SK-N-SH treated with all-trans-retinoic acid at 6 μM for 48 hours (cell line): ENCODE data around the gene C1GALT1.

Experiments used
- ATAC-seq: fragments of 200-7000 bp; cut with Tn5 transposase; 3 replicates; pipeline ENCODE4 v1.9.1; 2020; ENCODE audit warnings: mild to moderate bottlenecking, moderate library complexity
- ARNTL ChIP-seq: fragments of 450-650 bp; formaldehyde crosslinking; IDR thresholded peaks from 2 replicates; pipeline ENCODE4 v1.5.0; 2020; ENCODE audit warnings: low read depth, mild to moderate bottlenecking, moderate library complexity, borderline replicate concordance
- BACH2 ChIP-seq: fragments of 250-450 bp; sonication (Bioruptor Pico); IDR thresholded peaks from 2 replicates; pipeline ENCODE4 v1.9.0; 2021; ENCODE audit warnings: mild to moderate bottlenecking, borderline replicate concordance
- CREB5 ChIP-seq: fragments of 250-450 bp; sonication (Bioruptor Pico); IDR thresholded peaks from 2 replicates; pipeline ENCODE4 v1.5.1; 2020; ENCODE audit warnings: low read depth, mild to moderate bottlenecking, moderate library complexity
- CSDC2 ChIP-seq: fragments of 250-450 bp; sonication (Bioruptor Pico); IDR thresholded peaks from 2 replicates; pipeline ENCODE4 v1.5.0; 2020; ENCODE audit warnings: mild to moderate bottlenecking, moderate library complexity
- CSRNP3 ChIP-seq: fragments of 250-450 bp; sonication (Bioruptor Pico); IDR thresholded peaks from 2 replicates; pipeline ENCODE4 v1.5.1; 2021; ENCODE audit warnings: mild to moderate bottlenecking, moderate library complexity
- ESRRG ChIP-seq: fragments of 250-450 bp; sonication (Bioruptor Pico); IDR thresholded peaks from 2 replicates; pipeline ENCODE4 v1.6.1; 2021; ENCODE audit warnings: mild to moderate bottlenecking
- GLIS3 ChIP-seq: fragments of 250-450 bp; sonication (Bioruptor Pico); IDR thresholded peaks from 2 replicates; pipeline ENCODE4 v1.5.0; 2020; ENCODE audit warnings: mild to moderate bottlenecking, moderate library complexity
- PATZ1 ChIP-seq: fragments of 250-450 bp; sonication (Bioruptor Pico); IDR thresholded peaks from 2 replicates; pipeline ENCODE4 v1.8.0; 2020; ENCODE audit warnings: mild to moderate bottlenecking, moderate library complexity, borderline replicate concordance
- PPARA ChIP-seq: fragments of 250-450 bp; sonication (Bioruptor Pico); IDR thresholded peaks from 2 replicates; pipeline ENCODE4 v1.5.0; 2020; ENCODE audit warnings: mild to moderate bottlenecking, borderline replicate concordance
- SNAI2 ChIP-seq: fragments of 250-450 bp; sonication (Bioruptor Pico); IDR thresholded peaks from 2 replicates; pipeline ENCODE4 v1.5.0; 2020; ENCODE audit warnings: mild to moderate bottlenecking, moderate library complexity
- TCF4 ChIP-seq: fragments of 250-450 bp; sonication (Bioruptor Pico); IDR thresholded peaks from 2 replicates; pipeline ENCODE4 v1.8.0; 2021; ENCODE audit warnings: mild to moderate bottlenecking, moderate library complexity, borderline replicate concordance
- TOX ChIP-seq: fragments of 250-450 bp; sonication (Bioruptor Pico); IDR thresholded peaks from 2 replicates; pipeline ENCODE4 v1.8.0; 2021; ENCODE audit warnings: mild to moderate bottlenecking, moderate library complexity, borderline replicate concordance
- TSHZ2 ChIP-seq: fragments of 250-450 bp; sonication (Bioruptor Pico); IDR thresholded peaks from 2 replicates; pipeline ENCODE4 v1.5.0; 2020; ENCODE audit warnings: mild to moderate bottlenecking, moderate library complexity
- ZC3H10 ChIP-seq: fragments of 250-450 bp; sonication (Bioruptor Pico); IDR thresholded peaks from 2 replicates; pipeline ENCODE4 v1.5.1; 2021; ENCODE audit warnings: mild to moderate bottlenecking, moderate library complexity
- ZFP3 ChIP-seq: fragments of 250-450 bp; sonication (Bioruptor Pico); IDR thresholded peaks from 2 replicates; pipeline ENCODE4 v1.5.0; 2020; ENCODE audit warnings: mild to moderate bottlenecking, moderate library complexity
- ZFP30 ChIP-seq: fragments of 450-650 bp; formaldehyde crosslinking; IDR thresholded peaks from 2 replicates; pipeline ENCODE4 v1.5.0; 2022; ENCODE audit warnings: mild to moderate bottlenecking, moderate library complexity
- ZNF70 ChIP-seq: fragments of 450-650 bp; formaldehyde crosslinking; IDR thresholded peaks from 2 replicates; pipeline ENCODE4 v1.5.0; 2020; ENCODE audit warnings: mild to moderate bottlenecking, moderate library complexity
- ZNF8 ChIP-seq: fragments of 450-650 bp; formaldehyde crosslinking; IDR thresholded peaks from 2 replicates; pipeline ENCODE4 v1.5.0; 2020; ENCODE audit warnings: mild to moderate bottlenecking, moderate library complexity
- TF ChIP-seq, protein P1 (sequence below): fragments of 250-450 bp; sonication (Bioruptor Pico); IDR thresholded peaks from 2 replicates; pipeline ENCODE4 v1.8.0; 2021; ENCODE audit warnings: low read depth, mild to moderate bottlenecking, moderate library complexity, borderline replicate concordance

Gene C1GALT1

GRCh38 chr7:7159063-7159658 lies 23.2 kb upstream of the C1GALT1 start:
- TF ChIP-seq CREB5, result no peak
- TF ChIP-seq PPARA (CRISPR knock-in tag), result no peak
- TF ChIP-seq ZNF70 (CRISPR knock-in tag), result no peak
- ATAC-seq, result no peak

GRCh38 chr7:7164591-7164990 lies 17.8 kb upstream of the C1GALT1 start:
- no peak for ATAC-seq
- no peak for TF ChIP-seq ZFP3
- no peak for TF ChIP-seq ZNF70 (CRISPR knock-in tag)
- TF ChIP-seq ZNF8, result no peak
- no peak for TF ChIP-seq ARNTL (CRISPR knock-in tag)
- TF ChIP-seq PPARA (CRISPR knock-in tag), result no peak
- no peak for TF ChIP-seq CSDC2 (CRISPR knock-in tag)
- no peak for TF ChIP-seq TSHZ2 (CRISPR knock-in tag)
- TF ChIP-seq ZFP30 (CRISPR knock-in tag), result no peak
- no peak for TF ChIP-seq TOX (CRISPR knock-in tag)
- TF ChIP-seq TCF4, result no peak
- no peak for TF ChIP-seq CSRNP3
- no peak for TF ChIP-seq GLIS3 (CRISPR knock-in tag)
- TF ChIP-seq, protein P1, sequence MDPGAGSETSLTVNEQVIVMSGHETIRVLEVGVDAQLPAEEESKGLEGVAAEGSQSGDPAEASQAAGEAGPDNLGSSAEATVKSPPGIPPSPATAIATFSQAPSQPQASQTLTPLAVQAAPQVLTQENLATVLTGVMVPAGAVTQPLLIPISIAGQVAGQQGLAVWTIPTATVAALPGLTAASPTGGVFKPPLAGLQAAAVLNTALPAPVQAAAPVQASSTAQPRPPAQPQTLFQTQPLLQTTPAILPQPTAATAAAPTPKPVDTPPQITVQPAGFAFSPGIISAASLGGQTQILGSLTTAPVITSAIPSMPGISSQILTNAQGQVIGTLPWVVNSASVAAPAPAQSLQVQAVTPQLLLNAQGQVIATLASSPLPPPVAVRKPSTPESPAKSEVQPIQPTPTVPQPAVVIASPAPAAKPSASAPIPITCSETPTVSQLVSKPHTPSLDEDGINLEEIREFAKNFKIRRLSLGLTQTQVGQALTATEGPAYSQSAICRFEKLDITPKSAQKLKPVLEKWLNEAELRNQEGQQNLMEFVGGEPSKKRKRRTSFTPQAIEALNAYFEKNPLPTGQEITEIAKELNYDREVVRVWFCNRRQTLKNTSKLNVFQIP, result no peak
- no peak for TF ChIP-seq ZC3H10
- TF ChIP-seq BACH2, result no peak

DNA sequence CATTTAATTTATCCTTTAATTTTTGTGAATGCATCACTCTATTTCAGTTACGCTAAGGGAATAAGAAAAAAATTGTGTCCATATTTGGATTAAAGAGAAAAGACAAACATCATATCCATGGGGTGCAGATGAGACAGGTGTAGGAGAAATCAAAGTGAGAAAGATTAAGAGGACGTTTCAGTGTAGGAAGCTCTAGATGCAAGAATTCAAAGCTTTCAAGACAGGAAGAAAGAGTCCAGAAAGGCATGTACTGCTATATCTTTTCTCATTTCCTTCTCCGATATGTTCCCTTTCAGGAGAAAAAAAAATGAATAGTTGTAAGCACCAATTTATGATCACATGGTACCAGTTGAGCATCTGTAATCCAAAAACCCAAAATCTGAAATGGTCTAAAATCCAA lies 17.0 kb upstream of the C1GALT1 start:
- ATAC-seq, result no peak
- TF ChIP-seq GLIS3 (CRISPR knock-in tag), result no peak
- TF ChIP-seq, protein P1, result no peak
- no peak for TF ChIP-seq PATZ1 (CRISPR knock-in tag)
- no peak for TF ChIP-seq TCF4
- TF ChIP-seq ESRRG, result no peak
- no peak for TF ChIP-seq BACH2
- no peak for TF ChIP-seq CSRNP3
- no peak for TF ChIP-seq ZNF70 (CRISPR knock-in tag)
- no peak for TF ChIP-seq TOX (CRISPR knock-in tag)
- no peak for TF ChIP-seq SNAI2
- no peak for TF ChIP-seq ZC3H10
- TF ChIP-seq PPARA (CRISPR knock-in tag), result no peak
- no peak for TF ChIP-seq CSDC2 (CRISPR knock-in tag)
- TF ChIP-seq ARNTL (CRISPR knock-in tag), result no peak
- TF ChIP-seq ZFP30 (CRISPR knock-in tag), result no peak
- TF ChIP-seq CREB5, result no peak
- no peak for TF ChIP-seq ZFP3
